GM12801 (cell line): ENCODE data around the gene AMER2.

Experiments
- CTCF ChIP-seq: IDR thresholded peaks from one replicate; pipeline ENCODE4 v1.5.1; 2011; ENCODE audit warnings: control low read depth; ENCODE audit not compliant: insufficient read length; ENCODE audit errors: extremely low read depth

Gene AMER2

GRCh38 chr13:25148402-25148771, 23.7 kb downstream of the AMER2 start:
- no peak for TF ChIP-seq CTCF

- TF ChIP-seq CTCF = no peak
Observed at GRCh38 chr13:25147638-25148401, 24.3 kb downstream of the AMER2 start.

- no peak for TF ChIP-seq CTCF
Observed at GRCh38 chr13:25143706-25144105, 28.4 kb downstream of the AMER2 start.

GRCh38 chr13:25141042-25141441, 31.0 kb downstream of the AMER2 start:
- no peak for TF ChIP-seq CTCF

- TF ChIP-seq CTCF = no peak
Observed at GRCh38 chr13:25137788-25138115, 34.3 kb downstream of the AMER2 start.

- no peak for TF ChIP-seq CTCF
Observed at GRCh38 chr13:25136880-25137787, 35.0 kb downstream of the AMER2 start.

GRCh38 chr13:25135896-25136295, 36.2 kb downstream of the AMER2 start:
- no peak for TF ChIP-seq CTCF
